ENCODE results near the gene SUSD1. TPM values are rescaled to one million over a fixed set of nuclear protein-coding genes. Genes with fewer than 3 reads are reported as not detected.

The SUSD1 gene
- polyA plus RNA-seq, 1 donor from 2014 or later = 2.0 TPM

DNA sequence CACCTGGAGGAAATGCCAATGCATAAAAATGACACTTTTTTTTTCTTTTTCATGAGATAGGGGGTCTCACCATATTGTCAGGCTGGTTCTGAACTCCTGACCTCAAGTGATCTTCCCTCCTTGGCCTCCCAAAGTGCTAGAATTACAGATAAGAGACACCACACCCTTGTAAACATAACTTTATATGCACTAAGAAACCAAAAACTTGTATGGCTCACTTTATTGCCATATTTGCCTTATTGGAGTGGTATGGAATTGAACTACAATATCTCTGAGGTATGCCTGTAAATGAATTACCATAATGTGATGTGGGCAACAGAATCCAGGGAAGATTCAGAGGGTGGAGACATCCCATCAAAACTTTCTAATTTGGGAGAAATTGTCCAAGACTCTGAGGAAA, 164.6 kb downstream of the SUSD1 start:
- TF ChIP-seq SMC3 (conservative IDR thresholded peaks at IDR 0.05; ENCODE audit: poor library complexity) = no peak
- TF ChIP-seq, protein P1, sequence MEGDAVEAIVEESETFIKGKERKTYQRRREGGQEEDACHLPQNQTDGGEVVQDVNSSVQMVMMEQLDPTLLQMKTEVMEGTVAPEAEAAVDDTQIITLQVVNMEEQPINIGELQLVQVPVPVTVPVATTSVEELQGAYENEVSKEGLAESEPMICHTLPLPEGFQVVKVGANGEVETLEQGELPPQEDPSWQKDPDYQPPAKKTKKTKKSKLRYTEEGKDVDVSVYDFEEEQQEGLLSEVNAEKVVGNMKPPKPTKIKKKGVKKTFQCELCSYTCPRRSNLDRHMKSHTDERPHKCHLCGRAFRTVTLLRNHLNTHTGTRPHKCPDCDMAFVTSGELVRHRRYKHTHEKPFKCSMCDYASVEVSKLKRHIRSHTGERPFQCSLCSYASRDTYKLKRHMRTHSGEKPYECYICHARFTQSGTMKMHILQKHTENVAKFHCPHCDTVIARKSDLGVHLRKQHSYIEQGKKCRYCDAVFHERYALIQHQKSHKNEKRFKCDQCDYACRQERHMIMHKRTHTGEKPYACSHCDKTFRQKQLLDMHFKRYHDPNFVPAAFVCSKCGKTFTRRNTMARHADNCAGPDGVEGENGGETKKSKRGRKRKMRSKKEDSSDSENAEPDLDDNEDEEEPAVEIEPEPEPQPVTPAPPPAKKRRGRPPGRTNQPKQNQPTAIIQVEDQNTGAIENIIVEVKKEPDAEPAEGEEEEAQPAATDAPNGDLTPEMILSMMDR (IDR thresholded peaks at IDR 0.05; ENCODE audit: poor library complexity, severe bottlenecking) = no peak
- TF ChIP-seq POLR2AphosphoS5 (IDR thresholded peaks at IDR 0.05) = no peak
- TF ChIP-seq, protein P2, sequence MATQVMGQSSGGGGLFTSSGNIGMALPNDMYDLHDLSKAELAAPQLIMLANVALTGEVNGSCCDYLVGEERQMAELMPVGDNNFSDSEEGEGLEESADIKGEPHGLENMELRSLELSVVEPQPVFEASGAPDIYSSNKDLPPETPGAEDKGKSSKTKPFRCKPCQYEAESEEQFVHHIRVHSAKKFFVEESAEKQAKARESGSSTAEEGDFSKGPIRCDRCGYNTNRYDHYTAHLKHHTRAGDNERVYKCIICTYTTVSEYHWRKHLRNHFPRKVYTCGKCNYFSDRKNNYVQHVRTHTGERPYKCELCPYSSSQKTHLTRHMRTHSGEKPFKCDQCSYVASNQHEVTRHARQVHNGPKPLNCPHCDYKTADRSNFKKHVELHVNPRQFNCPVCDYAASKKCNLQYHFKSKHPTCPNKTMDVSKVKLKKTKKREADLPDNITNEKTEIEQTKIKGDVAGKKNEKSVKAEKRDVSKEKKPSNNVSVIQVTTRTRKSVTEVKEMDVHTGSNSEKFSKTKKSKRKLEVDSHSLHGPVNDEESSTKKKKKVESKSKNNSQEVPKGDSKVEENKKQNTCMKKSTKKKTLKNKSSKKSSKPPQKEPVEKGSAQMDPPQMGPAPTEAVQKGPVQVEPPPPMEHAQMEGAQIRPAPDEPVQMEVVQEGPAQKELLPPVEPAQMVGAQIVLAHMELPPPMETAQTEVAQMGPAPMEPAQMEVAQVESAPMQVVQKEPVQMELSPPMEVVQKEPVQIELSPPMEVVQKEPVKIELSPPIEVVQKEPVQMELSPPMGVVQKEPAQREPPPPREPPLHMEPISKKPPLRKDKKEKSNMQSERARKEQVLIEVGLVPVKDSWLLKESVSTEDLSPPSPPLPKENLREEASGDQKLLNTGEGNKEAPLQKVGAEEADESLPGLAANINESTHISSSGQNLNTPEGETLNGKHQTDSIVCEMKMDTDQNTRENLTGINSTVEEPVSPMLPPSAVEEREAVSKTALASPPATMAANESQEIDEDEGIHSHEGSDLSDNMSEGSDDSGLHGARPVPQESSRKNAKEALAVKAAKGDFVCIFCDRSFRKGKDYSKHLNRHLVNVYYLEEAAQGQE (IDR thresholded peaks at IDR 0.05; ENCODE audit: borderline replicate concordance) = no peak
- TF ChIP-seq MXI1 (conservative IDR thresholded peaks at IDR 0.05; ENCODE audit: poor library complexity, severe bottlenecking) = no peak
- TF ChIP-seq EZH2 (IDR thresholded peaks at IDR 0.05; ENCODE audit: borderline replicate concordance, insufficient read depth, low read length, poor library complexity, severe bottlenecking) = no peak
- TF ChIP-seq EP300 (conservative IDR thresholded peaks at IDR 0.05; ENCODE audit: poor library complexity, severe bottlenecking) = no peak
- no peak for TF ChIP-seq RAD21 (conservative IDR thresholded peaks at IDR 0.05)
- TF ChIP-seq TAF1 (IDR thresholded peaks at IDR 0.05; ENCODE audit: low read depth) = no peak
- H4K20me1 ChIP-seq (ENCODE audit: insufficient read depth) = no peaks in the 10 kb centered on the region

DNA sequence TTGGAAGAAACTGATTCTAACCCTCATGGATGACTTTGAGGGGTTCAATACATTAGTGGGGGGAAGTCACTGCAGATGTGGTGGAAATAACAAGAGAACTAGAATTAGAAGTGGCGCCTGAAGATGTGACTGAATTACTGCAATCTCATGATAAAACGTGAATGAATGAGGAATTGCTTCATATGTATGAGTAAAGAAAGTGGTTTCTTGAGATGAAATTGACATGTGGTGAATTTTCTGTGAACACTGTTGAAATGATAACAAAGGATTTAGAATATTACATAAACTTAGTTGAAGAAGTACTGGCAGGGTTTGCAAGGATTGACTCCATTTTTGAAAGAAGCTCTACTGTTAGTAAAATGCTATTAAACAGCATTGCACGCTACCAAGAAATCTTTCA, 165.4 kb downstream of the SUSD1 start:
- no peaks in the 10 kb centered on the region for H3K9me3 ChIP-seq (ENCODE audit: low read length)
- H3K79me2 ChIP-seq (replicated peaks; ENCODE audit: insufficient read depth, low read length) = no peaks in the 10 kb centered on the region
- H3F3A ChIP-seq (ENCODE audit: insufficient read depth, low read length, poor library complexity, severe bottlenecking) = no peaks in the 10 kb centered on the region
- no peak overlapping the region for H2AFZ ChIP-seq (ENCODE audit: low read depth, low read length)
- no peak for TF ChIP-seq EP300 (conservative IDR thresholded peaks at IDR 0.05; ENCODE audit: poor library complexity, severe bottlenecking)
- TF ChIP-seq, protein P2 (IDR thresholded peaks at IDR 0.05; ENCODE audit: borderline replicate concordance) = no peak
- TF ChIP-seq TAF1 (IDR thresholded peaks at IDR 0.05; ENCODE audit: low read depth) = no peak
- no peak for TF ChIP-seq POLR2AphosphoS5 (IDR thresholded peaks at IDR 0.05)
- TF ChIP-seq SMC3 (conservative IDR thresholded peaks at IDR 0.05; ENCODE audit: poor library complexity) = no peak
- TF ChIP-seq EZH2 (IDR thresholded peaks at IDR 0.05; ENCODE audit: borderline replicate concordance, insufficient read depth, low read length, poor library complexity, severe bottlenecking) = no peak
- TF ChIP-seq MXI1 (conservative IDR thresholded peaks at IDR 0.05; ENCODE audit: poor library complexity, severe bottlenecking) = no peak
- TF ChIP-seq, protein P1 (IDR thresholded peaks at IDR 0.05; ENCODE audit: poor library complexity, severe bottlenecking) = no peak
- no peak for TF ChIP-seq RAD21 (conservative IDR thresholded peaks at IDR 0.05)
- H3K36me3 ChIP-seq (ENCODE audit: insufficient read depth, low read length) = no peaks in the 10 kb centered on the region
- H3K27ac ChIP-seq (ENCODE audit: low read length) = no peak overlapping the region
- no peak overlapping the region for H3K4me2 ChIP-seq (ENCODE audit: low read length)
- H3K9me2 ChIP-seq (ENCODE audit: insufficient read depth, low read length) = no peaks in the 10 kb centered on the region
- H3K27me3 ChIP-seq (ENCODE audit: insufficient read depth, low read depth, low read length) = no peaks in the 10 kb centered on the region
- H3K9ac ChIP-seq (ENCODE audit: low read length) = no peak overlapping the region
- no peaks in the 10 kb centered on the region for H4K20me1 ChIP-seq (ENCODE audit: insufficient read depth)
- H3K4me3 ChIP-seq (ENCODE audit: low read length) = no peak overlapping the region

More for the DNA sequence above, 164.6 kb downstream of the SUSD1 start:
- H3K79me2 ChIP-seq (replicated peaks; ENCODE audit: insufficient read depth, low read length) = no peaks in the 10 kb centered on the region
- H3K4me2 ChIP-seq (ENCODE audit: low read length) = no peak overlapping the region
- no peaks in the 10 kb centered on the region for H3F3A ChIP-seq (ENCODE audit: insufficient read depth, low read length, poor library complexity, severe bottlenecking)
- H3K4me3 ChIP-seq (ENCODE audit: low read length) = no peak overlapping the region
- H3K9me2 ChIP-seq (ENCODE audit: insufficient read depth, low read length) = no peaks in the 10 kb centered on the region
- no peaks in the 10 kb centered on the region for H3K27me3 ChIP-seq (ENCODE audit: insufficient read depth, low read depth, low read length)
- H3K9me3 ChIP-seq (ENCODE audit: low read length) = no peaks in the 10 kb centered on the region
- H3K9ac ChIP-seq (ENCODE audit: low read length) = no peak overlapping the region
- H3K36me3 ChIP-seq (ENCODE audit: insufficient read depth, low read length) = no peaks in the 10 kb centered on the region
- H2AFZ ChIP-seq (ENCODE audit: low read depth, low read length) = no peak overlapping the region
- no peak overlapping the region for H3K27ac ChIP-seq (ENCODE audit: low read length)

All from neural cell (in vitro differentiated cells).